Neuron (in vitro differentiated cells): ENCODE measurements around the gene OR1D5.
"Not testable (repeated sequence)": the region's sequence is repeated elsewhere in the genome, so short reads cannot be mapped to it uniquely, and the experiment has no call there.

Source experiments
- H2AFZ ChIP-seq: one replicate; pipeline ENCODE4 v1.6.1; 2013; ENCODE audit warnings: low read depth, mild to moderate bottlenecking, inconsistent platforms, low read length, moderate library complexity
- H3K27me3 ChIP-seq: one replicate; pipeline ENCODE4 v1.6.1; 2013; ENCODE audit warnings: low read length; ENCODE audit not compliant: insufficient read depth
- H3K36me3 ChIP-seq: one replicate; pipeline ENCODE4 v1.6.1; 2013; ENCODE audit warnings: low read length; ENCODE audit not compliant: insufficient read depth
- H3K4me1 ChIP-seq: one replicate; pipeline ENCODE4 v1.6.1; 2013; ENCODE audit warnings: low read length; ENCODE audit not compliant: insufficient read depth
- H3K4me3 ChIP-seq: 2 replicates; pipeline ENCODE4 v1.5.1; 2013; ENCODE audit warnings: mild to moderate bottlenecking, low read length, moderate library complexity
- H3K9me3 ChIP-seq: one replicate; pipeline ENCODE4 v1.6.1; 2013; ENCODE audit warnings: low read length

Gene OR1D5

DNA sequence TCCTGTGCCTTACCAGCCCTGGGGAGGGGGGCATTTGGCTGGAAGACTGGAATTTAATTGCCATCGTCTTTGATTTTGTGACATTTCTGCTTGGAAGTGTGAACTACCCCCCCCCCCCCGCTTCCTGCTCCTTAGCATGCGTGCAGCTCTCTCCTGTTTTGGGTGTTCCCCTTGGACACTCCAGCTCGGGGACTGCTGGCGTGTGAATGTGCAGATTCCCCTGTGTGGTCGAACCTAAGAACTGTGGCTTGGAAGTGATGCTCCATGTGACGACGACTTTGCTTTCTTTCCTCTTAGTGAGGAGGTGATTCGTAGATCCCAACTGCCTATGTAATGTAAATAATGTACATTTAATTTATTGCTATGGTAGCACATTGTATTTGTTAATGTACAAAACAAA, 26.1 kb downstream of the OR1D5 start:
- no peaks in the 10 kb centered on the region for H3K27me3 ChIP-seq
- no peaks in the 10 kb centered on the region for H3K36me3 ChIP-seq
- no peaks in the 10 kb centered on the region for H3K4me1 ChIP-seq
- no peak overlapping the region for H3K4me3 ChIP-seq
- no peaks in the 10 kb centered on the region for H3K9me3 ChIP-seq
- H2AFZ ChIP-seq, result no peak overlapping the region

DNA sequence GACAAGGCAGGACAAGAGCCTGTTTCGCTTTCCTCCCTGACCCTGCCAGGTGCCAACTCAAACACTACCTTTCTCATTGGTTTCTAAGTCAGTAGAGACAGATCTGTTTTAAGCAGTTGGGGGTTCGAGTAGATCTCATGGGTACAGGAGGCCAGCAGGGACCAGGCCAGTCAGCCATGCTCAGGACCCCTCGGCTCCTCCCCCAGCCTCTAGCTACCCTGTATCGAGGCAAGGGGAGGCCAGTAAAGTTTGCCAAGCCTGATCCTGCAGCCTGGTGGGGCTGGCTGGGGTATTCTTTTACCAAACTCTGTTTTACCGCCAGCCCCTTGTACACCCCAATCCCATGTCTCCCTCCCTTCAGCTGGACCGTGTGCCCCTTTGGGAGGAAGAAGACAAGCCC, 26.6 kb downstream of the OR1D5 start:
- Histone ChIP-seq H3K4me3 (no peak overlapping the region), H3K36me3 (no peaks in the 10 kb centered on the region), H2AFZ (no peak overlapping the region), H3K4me1 (no peaks in the 10 kb centered on the region), H3K9me3 (no peaks in the 10 kb centered on the region), H3K27me3 (no peaks in the 10 kb centered on the region)

DNA sequence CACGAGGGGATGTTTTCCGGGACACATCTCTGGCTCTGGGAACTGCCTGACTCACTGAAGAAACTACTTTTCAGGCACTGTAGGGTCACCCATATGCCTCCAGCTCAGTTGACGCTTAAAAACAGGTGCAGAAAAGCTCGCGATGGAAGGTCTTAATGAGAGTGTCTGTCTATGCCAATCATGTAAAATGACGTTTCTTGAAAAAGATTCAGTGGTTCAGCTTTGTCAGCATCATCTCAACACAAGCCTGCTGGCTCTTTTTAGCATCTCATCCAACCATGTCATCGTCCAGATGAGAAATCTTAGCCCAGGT, 27.5 kb downstream of the OR1D5 start:
- H3K9me3 ChIP-seq, result no peaks in the 10 kb centered on the region
- no peaks in the 10 kb centered on the region for H3K4me1 ChIP-seq
- no peak overlapping the region for H2AFZ ChIP-seq
- no peaks in the 10 kb centered on the region for H3K36me3 ChIP-seq
- H3K4me3 ChIP-seq, result no peak overlapping the region
- H3K27me3 ChIP-seq, result no peaks in the 10 kb centered on the region

DNA sequence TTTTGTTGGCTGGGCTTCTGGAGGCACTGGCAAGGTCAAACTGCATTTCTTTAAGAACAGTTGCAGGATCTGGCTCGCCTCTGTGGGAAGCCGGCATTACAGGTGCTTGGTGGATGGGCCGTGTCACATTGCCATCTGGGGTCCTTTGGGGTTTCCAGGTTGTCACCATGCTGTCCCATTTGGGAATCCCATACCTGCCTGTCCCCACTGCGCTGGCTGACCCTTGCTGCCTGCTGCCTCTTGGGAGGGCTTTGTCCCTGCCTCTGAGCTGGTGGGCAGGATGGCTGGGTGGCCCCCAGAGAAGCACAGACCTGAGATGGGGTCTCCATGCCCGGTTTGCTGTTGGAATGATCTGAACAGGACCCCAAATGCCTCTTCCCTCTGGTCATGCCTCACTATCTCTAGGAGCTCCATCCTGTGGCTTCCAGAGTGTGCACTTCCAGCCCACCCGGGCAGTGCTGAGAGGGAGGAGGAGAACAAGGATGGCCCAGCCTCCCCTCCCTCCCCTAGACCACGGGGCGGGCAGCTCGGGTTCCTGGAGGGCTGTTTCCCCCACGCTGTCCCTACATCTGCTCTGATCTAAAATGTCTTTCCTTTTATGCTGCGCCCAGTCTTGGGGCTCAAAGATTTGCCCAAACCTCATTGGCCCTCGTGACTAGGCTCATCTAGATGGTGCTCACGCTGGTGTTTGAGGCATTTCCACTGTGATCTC, 28.0 kb downstream of the OR1D5 start:
- Histone ChIP-seq H2AFZ (no peak overlapping the region), H3K36me3 (no peaks in the 10 kb centered on the region), H3K4me3 (no peak overlapping the region), H3K27me3 (no peaks in the 10 kb centered on the region), H3K4me1 (no peaks in the 10 kb centered on the region), H3K9me3 (no peaks in the 10 kb centered on the region)

DNA sequence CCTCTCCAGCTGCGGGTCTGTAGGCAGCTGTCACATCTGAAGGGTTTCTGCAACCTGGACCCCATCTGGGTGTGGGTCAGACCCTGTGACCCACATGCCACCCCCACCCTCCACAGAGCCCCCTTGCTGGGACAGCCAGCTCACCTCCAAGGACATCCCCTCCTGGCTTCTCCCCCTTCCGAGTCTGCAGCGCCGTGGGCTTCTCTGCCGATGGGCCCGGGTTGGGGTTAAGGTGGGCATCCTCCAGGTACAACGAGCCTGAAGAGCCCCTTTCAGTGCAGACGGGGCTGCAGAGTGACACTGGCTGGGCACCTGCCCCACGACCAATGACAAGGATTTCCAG, 28.9 kb downstream of the OR1D5 start:
- no peak overlapping the region for H2AFZ ChIP-seq
- no peak overlapping the region for H3K4me3 ChIP-seq
- H3K36me3 ChIP-seq, result no peaks in the 10 kb centered on the region
- no peaks in the 10 kb centered on the region for H3K9me3 ChIP-seq
- H3K27me3 ChIP-seq, result no peaks in the 10 kb centered on the region
- H3K4me1 ChIP-seq, result no peaks in the 10 kb centered on the region

DNA sequence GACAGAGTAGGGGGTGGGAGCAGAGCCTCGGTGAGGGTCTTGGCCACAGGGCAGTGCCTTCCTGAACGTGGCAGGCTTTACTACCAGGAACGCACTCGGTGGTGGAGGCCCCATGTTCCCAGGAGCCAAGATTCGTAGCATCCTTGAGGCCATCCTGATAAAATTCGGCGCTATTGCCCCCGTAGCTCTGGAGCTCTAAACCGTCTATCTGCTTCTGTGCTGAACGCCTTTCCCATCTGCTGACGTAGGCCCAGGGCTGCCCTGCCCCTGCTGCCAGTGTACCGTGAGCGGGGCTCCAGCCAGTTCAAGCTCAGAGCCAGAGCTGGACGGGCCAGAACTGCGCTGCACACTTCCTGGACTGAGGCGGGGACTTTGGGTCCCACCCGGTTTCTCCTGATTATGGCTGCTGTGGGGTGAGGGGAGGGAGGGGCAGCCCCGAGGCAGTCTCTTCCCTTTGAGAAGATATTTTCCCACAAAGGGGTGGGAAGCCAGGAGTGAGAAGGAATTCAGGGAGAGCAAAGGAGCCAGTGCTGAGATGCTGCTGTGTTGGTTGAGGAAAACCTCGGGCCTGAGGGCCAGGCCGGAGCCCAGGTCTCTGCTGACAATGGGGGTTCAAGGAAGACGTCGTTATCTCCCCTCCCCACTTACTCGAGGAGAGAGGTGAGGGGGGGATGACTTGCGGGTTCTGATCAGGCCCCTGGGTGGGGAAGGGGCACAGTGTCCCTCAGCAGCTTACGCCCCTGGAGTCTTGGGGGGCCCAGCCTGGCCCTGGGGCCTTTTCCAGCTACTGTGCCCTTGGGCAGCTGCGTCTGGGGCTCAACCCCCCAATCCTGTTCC, 29.4 kb downstream of the OR1D5 start:
- Histone ChIP-seq H3K36me3 (no peaks in the 10 kb centered on the region), H3K4me1 (no peaks in the 10 kb centered on the region), H3K27me3 (no peaks in the 10 kb centered on the region), H3K4me3 (no peak overlapping the region), H3K9me3 (no peaks in the 10 kb centered on the region), H2AFZ (no peak overlapping the region)

DNA sequence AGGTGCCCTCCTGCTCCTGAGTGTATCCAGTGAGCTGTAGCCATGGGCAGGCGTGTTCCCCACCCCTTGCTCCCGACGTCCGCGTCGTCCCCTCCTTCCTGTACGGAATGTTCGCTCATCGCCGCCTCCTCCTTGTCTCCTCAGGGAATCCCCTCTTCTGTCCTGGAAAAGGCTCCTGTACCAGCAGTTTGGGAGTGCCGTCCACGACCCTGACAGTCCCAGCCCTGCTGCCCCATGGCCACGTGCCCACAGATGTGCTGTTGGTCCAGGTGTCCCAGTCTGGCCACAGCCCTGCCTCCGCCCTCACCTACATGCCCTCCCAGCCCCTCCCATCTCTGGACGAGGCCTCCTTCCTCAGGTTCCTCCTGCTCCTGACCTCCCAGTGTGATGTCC, 30.2 kb downstream of the OR1D5 start:
- no peaks in the 10 kb centered on the region for H3K9me3 ChIP-seq
- H2AFZ ChIP-seq, result no peak overlapping the region
- H3K4me3 ChIP-seq, result no peak overlapping the region
- no peaks in the 10 kb centered on the region for H3K4me1 ChIP-seq
- H3K36me3 ChIP-seq, result no peaks in the 10 kb centered on the region
- H3K27me3 ChIP-seq, result no peaks in the 10 kb centered on the region

DNA sequence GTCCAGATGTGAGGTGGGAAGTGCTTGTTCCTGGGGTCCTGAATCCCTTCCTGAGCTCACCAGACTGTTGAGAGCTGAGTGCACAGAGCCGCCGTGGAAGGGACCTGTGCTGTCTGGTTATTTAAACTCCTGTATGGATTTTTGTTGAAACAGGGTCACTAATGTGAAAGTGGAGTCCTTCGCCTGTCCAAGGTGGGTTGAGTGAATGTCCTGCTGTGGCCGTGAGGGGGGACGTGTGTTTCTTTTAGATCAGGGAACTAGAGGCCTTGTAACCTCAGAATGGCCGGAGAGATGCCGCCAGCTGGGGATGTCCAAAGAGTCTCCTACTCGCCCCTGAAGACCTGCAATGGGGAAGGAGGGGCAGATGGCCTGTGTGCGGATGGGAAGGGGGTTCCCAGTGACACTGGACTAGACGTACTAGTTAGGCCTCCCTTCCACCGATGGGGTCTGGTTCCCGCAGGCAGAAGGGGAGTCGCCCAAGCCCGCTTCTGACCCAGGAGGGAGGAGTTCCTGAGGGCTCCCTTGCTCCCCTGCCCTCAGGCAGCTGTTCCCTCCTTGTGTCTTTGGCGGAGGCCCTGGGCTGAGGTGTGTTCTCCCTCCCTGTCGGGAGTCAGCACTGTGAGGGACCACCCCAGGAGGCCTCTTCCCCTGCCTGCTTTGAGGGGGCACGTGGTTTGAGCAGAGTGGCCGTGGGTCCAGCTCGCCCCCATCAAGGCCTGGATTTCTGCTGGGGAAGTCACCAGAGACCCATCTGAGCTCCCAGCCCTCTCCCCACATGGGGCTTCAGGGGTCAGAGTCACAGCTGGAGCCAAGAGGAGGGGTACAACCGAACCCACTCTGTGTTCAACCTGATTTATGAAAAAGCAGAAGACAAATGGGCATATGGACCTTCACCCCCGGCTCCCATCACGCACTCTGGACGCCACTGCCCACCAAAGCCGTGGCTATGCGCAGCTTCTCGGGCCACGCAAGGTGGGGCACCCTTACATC, 30.9 kb downstream of the OR1D5 start:
- Histone ChIP-seq H3K4me3 (no peak overlapping the region), H3K36me3 (no peaks in the 10 kb centered on the region), H3K27me3 (no peaks in the 10 kb centered on the region), H3K4me1 (no peaks in the 10 kb centered on the region), H3K9me3 (no peaks in the 10 kb centered on the region), H2AFZ (no peak overlapping the region)

DNA sequence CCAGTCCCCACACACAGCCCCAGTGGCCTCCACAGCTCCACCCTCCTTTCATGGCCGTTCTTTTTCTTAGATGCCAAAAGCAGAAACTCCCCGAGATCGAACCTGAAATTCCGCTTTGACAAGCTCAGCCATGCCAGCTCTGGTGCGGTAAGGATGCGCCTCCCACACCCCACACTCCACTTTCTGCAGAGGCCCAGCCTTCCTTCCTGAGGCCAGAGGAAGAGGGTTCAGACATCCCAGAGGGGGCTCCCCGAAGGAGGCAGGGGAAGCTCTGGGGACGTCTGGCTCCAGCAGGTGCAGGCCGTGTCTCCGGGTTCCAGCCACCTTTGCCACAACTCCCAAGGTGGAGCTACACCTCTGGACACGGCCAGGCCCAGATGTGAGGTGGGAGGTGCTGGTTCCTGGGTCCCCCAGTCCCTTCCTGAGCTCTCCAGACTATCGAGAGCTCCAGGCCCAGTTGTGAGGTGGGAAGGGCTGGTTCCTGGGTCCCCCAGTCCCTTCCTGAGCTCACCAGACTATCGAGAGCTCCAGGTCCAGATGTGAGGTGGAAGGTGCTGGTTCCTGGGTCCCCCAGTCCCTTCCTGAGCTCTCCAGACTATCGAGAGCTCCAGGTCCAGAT, 32.4 kb downstream of the OR1D5 start:
- H3K36me3 ChIP-seq, H3K9me3 ChIP-seq, H3K4me3 ChIP-seq, H3K27me3 ChIP-seq, H3K4me1 ChIP-seq, H2AFZ ChIP-seq: not testable (repeated sequence)

DNA sequence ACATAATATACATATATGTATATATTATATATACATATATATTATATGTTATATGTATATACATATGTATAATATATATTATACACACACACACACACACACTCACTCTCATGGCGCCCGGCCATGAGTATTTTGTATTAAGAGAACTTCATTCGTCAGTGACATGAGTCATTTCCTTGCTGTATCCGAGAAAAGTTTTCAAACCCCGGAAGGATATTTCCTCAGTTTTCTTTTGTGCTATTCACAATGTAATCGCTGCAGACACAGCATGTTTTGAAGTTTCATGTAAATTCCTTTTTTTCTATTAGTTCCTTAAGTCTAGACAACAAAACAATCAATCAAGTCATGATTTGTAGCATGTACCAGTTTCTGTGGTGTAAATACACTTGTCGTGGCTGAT, 33.3 kb downstream of the OR1D5 start:
- Histone ChIP-seq H3K27me3 (no peaks in the 10 kb centered on the region), H3K36me3 (no peaks in the 10 kb centered on the region), H3K4me1 (no peaks in the 10 kb centered on the region), H3K4me3 (no peak overlapping the region), H3K9me3 (no peaks in the 10 kb centered on the region), H2AFZ (no peak overlapping the region)

DNA sequence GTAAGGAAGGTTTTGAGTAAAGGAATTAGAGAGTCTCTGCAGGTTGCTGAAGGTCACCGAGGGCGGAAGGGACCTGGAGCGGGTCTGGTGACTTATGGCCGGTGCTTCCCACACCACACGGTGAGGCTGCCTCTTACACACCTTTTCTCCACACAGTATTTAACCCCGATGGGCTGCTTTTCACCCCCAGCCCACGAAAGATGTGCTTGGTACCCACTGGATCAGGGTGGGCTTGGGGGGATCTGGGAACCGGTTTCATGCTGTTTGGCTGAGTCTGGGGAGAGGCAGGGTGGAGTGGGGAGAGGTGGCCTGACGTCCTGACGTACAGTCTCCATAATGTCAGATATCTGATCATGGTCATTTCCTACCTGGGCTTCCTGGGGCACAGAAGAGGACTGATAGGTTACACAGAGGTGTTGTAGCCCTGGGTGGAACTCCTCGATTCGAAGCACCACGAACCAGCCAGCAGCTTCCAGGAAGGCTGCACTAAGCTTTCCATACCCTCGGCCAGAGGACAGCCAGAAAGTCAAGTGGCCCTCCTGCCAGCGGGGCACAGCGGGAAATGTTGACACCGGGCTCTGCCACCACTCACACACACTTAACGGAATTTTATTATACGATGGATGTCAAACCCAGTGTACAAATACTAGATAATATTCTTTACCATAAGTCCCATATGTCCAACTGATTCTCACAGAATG, 34.0 kb downstream of the OR1D5 start:
- no peaks in the 10 kb centered on the region for H3K4me1 ChIP-seq
- no peaks in the 10 kb centered on the region for H3K36me3 ChIP-seq
- H3K4me3 ChIP-seq, result no peak overlapping the region
- no peaks in the 10 kb centered on the region for H3K9me3 ChIP-seq
- no peaks in the 10 kb centered on the region for H3K27me3 ChIP-seq
- H2AFZ ChIP-seq, result no peak overlapping the region

DNA sequence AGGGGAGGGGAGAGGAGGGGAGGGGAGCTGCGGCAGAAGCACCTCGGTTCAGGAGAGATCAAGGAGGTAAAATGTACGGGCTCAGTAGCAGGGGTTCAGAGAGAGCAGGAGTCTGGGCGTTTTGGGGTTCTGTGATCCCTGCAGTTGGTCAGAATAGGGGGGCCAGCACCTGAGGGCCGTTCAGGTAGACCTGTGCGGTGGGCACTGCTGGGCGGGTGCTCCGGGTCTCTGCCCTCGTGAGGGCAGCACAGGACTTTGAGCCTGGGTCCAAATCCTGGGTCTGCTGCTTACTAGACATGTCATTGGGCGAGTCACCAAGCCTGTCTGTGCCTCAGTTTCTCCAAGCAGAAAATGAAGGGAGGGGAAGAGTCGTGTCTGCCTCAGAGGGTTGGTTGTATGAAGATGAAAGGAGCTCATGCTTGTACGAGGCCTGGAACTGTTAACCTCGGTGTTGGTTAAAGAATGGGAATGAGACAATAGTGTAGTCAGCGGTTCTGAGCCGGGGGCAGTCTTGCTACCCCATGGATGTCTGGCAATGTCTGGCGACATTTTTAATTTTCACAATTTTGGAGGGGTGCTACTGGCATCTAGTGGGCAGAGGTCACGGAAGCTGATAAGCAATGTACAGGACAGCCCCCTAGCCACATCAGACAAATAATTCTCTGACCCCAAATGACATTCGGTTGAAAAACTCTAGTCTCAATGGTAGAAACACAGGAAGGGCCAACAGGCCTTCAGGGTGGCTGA, 35.4 kb downstream of the OR1D5 start:
- Histone ChIP-seq H2AFZ (no peak overlapping the region), H3K4me3 (no peak overlapping the region), H3K36me3 (no peaks in the 10 kb centered on the region), H3K27me3 (no peaks in the 10 kb centered on the region), H3K4me1 (no peaks in the 10 kb centered on the region), H3K9me3 (peaks cover 7% of the 10 kb centered on the region)
